GM21528 (cell line): Measurements from ENCODE around the gene EPHB2.

Experiments
- ATAC-seq: cut with Tn5 transposase; IDR thresholded peaks from one replicate; pipeline ENCODE4 v1.9.1; 2021; ENCODE audit warnings: mild to moderate bottlenecking, moderate library complexity; ENCODE audit not compliant: unreplicated experiment, low FRiP score

EPHB2 gene

DNA sequence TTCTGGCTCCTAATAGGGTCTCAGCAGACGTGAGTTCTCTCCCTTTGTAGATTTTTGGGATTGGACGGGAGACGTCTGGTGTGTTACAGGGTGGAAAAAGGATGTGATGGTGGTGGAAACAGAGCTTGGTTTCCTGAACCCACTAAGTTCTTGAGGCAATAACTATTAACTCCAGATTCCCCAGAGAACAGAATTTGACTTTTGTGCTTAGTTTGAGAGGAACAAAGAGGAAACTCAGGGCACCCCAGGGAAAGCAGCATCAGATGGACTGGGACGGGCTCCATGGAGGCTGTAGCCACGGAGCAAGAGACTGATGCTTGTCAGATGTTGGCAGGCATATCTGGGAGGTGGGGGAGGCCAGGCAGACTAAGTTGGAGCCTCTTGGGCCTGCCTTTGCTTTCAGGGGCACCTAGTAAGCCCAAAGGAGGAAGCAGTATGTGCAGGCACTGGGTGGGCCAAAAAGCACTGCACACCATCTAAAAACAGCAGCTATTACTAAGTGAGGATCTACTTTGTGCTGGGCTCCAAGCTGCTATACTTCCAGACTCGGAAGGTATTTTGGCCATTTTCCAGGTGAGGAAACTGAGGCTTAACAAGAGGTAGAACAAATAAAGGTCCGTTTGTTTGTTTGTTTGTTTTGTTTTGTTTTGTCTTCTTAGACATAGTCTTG, 66.9 kb downstream of the EPHB2 start:
- ATAC-seq = no peak

DNA sequence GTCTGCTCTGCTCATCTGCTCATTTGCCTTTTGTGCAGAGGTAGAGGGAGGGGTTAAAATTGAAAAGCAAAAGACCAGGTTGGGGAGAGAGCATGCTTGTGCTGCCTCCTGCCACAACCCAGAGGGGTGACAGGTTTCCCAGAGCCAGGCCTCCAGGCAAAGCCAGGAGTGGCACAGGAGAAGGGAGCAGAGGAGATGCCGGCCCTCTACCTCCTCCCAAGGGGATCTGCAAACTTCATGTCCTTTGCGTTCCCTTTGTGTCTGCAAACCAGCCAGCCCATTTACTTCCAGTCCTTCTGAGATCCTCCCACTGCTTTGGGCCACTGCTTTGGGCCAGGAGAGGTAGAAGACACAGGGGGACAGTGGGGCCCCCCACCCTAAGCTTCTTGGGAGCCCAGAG, 67.8 kb downstream of the EPHB2 start:
- no peak for ATAC-seq

DNA sequence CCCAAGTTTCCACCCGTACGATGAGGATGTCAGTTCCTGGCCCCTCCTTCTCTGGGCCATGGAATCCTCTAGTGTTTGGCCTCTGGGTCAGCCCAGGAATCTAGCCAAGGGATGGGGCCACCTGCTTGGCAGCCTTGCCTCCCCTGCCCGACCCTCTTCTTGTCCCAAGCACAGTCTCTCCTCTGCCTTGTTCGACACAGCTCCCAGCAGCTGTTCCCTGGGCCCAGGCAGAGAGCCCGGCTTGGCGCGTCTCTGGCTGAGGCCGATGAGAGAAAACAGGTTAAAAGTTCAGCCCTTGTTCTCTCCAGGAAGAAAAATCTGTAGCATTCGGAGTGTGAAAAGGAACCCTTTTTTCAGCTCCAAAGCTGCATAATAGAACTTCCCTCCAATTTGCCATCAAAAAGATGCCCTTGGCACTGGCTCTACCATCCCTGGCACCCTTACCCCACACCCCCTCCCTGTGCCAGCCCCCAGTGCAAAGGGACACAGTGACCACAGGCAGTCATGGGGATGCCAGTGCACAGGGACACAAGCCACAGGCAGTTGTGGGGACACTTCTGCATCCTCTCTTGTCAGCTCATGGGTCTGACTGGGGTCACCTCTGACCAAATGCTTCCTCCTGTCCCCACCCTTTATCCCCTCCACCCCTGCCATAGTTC, 68.4 kb downstream of the EPHB2 start:
- no peak for ATAC-seq

GRCh38 chr1:22780696-22781095, 70.1 kb downstream of the EPHB2 start:
- ATAC-seq = no peak

- no peak for ATAC-seq
Observed at GRCh38 chr1:22781483-22781882, 70.8 kb downstream of the EPHB2 start.

GRCh38 chr1:22782406-22782805, 71.8 kb downstream of the EPHB2 start:
- ATAC-seq = no peak

- ATAC-seq = no peak
Observed at GRCh38 chr1:22784317-22784716, 73.7 kb downstream of the EPHB2 start.

- ATAC-seq = no peak
Observed at GRCh38 chr1:22784737-22785136, 74.1 kb downstream of the EPHB2 start.

DNA sequence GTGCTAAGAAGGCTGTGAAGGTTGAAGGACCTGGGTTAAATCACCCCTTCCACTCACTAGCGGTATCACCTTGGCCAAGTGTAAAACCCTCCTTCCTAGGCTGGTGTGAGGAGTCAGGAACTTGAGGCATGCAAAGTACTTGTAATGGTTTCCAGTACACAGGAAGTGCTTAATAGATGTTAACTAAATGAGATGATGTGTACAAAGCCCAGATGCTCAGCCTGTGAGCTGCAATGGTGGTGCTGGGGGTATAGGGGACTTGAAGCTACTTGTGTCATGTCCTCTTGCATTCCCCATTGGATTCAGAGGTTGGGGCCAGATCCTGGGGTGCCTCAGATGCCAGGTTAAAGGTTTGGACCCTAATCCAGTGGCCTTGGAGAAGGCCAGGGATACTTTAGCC, 75.5 kb downstream of the EPHB2 start:
- no peak for ATAC-seq

DNA sequence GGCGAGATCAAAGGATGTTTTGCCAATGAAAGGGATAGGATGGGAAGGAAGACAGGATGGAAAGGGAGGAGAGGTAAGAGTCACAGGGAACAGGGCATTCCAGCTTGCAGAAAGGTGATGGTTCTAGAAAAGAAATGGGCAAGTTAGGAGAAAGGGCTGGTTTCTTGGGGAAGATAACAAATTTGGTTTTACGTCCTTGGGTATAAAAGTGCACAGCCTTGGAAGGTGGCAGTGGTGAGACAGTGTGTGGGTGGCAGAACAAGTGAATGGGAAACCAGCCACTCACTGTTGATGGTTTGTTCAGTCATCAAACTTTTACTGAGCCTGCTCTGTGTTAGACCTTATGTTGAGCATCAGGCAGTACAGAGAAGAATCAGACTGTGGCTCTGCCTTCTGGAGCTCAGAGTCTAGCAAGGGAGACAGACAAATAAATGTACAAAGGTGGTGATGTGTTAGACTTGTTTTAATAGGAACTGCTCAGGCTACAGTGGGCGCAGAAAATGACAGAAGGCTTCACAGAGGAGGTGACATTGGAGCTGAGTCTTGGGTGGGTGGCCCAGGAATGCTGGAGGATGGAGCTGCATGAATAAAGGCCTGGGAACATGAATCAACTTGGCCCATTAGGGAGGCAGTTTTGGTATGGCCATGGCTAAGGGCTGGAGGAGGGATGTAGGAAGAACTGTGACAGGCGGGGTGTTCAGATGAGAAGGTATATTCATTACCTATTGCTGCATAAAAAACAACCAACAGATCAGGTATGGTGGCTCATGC, 76.3 kb downstream of the EPHB2 start:
- ATAC-seq = no peak

DNA sequence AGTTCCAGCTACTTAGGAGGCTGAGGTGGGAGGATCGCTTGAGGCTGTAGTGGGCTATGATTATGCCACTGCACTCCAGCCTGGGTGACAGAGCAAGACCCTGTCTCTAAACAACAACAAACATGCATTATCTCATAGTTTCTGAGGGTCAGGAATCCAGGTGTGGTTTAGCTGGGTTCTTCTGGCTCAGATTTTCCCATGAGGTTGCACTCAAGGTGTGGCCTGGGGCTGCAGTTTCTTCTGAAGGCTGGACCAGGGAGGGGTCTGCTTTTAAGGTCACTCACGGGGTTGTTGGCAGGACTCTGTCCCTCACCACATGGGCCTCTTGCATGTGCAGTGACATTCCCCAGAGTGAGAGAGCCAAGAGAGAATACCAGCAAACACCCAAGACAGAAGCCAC, 77.0 kb downstream of the EPHB2 start:
- ATAC-seq = no peak

DNA sequence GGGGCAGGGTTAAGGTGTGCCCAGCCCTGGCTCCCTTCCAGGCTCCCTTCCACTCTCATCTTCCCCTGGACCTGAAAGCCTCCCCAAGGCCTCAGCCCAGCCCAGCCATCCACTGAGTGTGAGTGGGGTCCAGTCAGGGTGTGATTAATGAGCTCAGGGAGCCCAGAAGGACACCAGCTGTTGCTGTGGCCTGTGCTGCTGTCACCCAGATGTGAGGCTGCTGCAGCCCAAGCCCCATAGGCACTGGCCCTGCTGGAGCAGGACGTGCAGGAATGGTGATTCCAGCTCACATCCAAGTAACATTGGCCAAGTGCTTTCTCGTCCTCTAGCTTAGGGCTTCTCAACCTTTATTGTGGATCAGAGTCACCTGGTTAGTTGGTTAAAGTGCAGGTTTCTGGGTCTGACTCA, 77.6 kb downstream of the EPHB2 start:
- ATAC-seq = no peak

- ATAC-seq = no peak
Observed at GRCh38 chr1:22789356-22789994, 78.8 kb downstream of the EPHB2 start.

- ATAC-seq = no peak
Observed at GRCh38 chr1:22790232-22791008, 79.8 kb downstream of the EPHB2 start.

DNA sequence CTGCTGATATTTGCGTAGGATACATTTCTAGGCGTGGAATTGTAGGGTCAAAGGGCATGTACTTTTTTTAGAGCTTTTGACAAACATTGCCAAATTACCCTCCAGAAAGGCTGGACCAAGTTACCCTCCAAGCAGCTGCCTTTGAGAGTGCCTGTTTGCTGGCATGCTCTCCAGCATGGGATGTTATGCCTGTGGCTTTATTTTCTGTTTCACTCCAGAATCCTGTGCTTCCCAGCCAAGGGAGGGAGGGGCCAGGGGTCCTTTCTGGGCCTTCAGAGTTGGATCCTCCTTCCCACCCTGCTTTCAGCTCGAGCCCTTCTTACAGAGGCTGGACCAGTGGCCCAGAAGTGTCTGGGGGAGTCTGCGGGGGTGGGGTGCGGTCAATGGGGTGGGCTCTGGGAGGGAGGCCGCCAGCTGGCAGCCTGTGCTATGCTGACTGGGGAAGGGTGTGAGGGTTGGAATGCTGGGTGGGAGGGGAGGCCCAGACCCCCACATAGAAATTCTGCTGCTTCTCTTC, 81.2 kb downstream of the EPHB2 start:
- no peak for ATAC-seq

- no peak for ATAC-seq
Observed at GRCh38 chr1:22792396-22793160, 81.9 kb downstream of the EPHB2 start.

- ATAC-seq = no peak
Observed at GRCh38 chr1:22793647-22794046, 83.0 kb downstream of the EPHB2 start.

DNA sequence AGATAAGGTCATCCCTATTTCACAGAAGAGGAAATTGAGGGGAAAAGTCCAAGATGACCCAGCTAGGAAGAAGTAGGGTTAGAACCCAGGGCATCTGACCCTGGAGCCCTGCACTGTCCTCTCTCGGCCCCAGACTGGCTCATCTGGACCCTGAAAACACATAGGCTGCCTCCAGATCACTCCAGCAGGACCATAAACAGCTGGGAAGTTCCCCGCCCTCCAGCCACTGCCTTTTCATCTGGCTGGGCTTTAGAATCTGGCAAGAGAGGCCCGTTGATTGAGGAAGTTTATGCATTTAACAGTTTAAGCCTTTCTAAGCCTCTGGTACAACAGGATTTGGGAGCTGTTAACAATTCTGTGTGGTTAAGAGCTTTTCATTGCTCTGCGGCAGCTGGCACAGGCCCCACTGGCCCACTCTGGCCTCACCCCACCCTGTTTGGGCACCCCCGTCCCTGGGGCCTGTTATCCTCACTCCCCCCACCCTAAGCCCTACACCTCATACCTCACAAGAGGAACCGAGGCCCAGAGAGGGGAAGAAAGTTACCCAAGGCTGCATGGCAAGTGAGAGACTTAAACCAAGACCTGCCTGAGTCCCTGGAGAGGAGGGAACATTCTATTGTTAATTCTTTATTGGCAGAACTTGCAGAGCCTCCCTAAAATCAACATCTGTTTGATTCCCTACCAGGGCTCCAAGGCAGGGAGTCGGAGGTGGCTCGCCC, 84.2 kb downstream of the EPHB2 start:
- ATAC-seq = no peak

GRCh38 chr1:22795366-22795714, 84.7 kb downstream of the EPHB2 start:
- ATAC-seq = no peak
